ENCODE measurements around the gene LRTM1. TPM values are rescaled to one million over a fixed set of nuclear protein-coding genes. Genes with fewer than 3 reads are reported as not detected.

Gene LRTM1
- polyA plus RNA-seq, 1 experiment, result not detected

DNA sequence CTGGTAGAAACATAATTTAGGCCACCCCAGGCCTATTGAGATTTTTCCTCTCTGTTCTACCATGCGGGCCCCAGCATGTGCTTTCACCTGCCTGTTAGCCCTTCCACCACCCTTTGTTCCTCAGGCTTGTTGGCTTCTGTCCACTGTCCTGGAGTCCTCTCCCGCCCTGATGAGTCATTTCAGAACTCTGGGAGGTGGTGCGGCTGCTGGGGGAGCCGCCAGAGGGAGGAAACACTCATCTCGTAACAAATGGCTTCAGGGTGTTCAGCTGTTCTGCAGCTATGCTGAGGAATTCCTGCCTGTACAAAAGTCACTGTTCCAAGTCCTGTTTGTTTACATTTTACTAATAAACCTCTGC is 36.3 kb downstream of the LRTM1 start:
- CTCF ChIA-PET, result interaction anchor here (0.6 to 1.8 kb wide), 10 partner anchors 9 to 462 kb away, joined by 3 to 7 read pairs (median 4); no protein-coding TSS in a partner anchor
- no peaks in the 10 kb centered on the region for H3K27me3 ChIP-seq (ENCODE audit: control insufficient read depth, insufficient read depth, low read length)
- TF ChIP-seq CTCF (IDR thresholded peaks at IDR 0.05; ENCODE audit: insufficient read depth, low read depth, low read length), result peak; percentile 74
- H3K4me3 ChIP-seq (ENCODE audit: low read depth, low read length), result no peak overlapping the region
- peak; percentile 96 for DNase-seq (ENCODE audit: low read depth)
- POLR2A ChIA-PET, result interaction anchor here (0.6 to 1.3 kb wide), 4 partner anchors 97 to 572 kb away, joined by 3 read pairs; no protein-coding TSS in a partner anchor
- H3K36me3 ChIP-seq (ENCODE audit: control insufficient read depth, insufficient read depth, low read length), result no peaks in the 10 kb centered on the region

DNA sequence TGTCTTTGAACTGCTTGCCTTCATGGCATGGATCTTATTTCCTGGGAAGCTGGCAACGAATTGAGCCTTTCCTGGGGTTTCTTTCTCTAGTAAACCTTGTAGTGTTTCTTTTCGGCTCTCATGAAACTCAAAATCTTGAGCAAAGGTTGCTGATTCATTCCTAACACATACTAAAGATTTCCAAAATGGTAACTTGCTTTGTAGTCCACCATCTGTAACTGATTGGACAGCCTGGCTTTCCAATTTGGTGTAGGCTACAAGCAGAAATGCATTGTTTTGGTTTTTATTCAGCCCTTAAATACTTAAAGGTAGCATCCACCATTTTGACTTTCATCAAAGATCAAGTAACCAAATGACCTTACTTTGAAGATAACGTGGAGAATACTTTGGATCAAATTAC is 38.1 kb downstream of the LRTM1 start:
- no peak for DNase-seq (ENCODE audit: low read depth)
- ChIA-PET POLR2A (no interaction called here), CTCF (interaction anchor here (0.6 to 1.6 kb wide), 2 partner anchors 10 to 19 kb away, joined by 3 read pairs; no protein-coding TSS in a partner anchor)
- no peak for TF ChIP-seq CTCF (IDR thresholded peaks at IDR 0.05; ENCODE audit: insufficient read depth, low read depth, low read length)
- Histone ChIP-seq H3K36me3 (ENCODE audit: control insufficient read depth, insufficient read depth, low read length) (no peaks in the 10 kb centered on the region), H3K4me3 (ENCODE audit: low read depth, low read length) (no peak overlapping the region), H3K27me3 (ENCODE audit: control insufficient read depth, insufficient read depth, low read length) (no peaks in the 10 kb centered on the region)

GRCh38 chr3:54888873-54889272 is 39.0 kb downstream of the LRTM1 start:
- POLR2A ChIA-PET, result no interaction called here
- Histone ChIP-seq H3K4me3 (ENCODE audit: low read depth, low read length) (no peak overlapping the region), H3K27me3 (ENCODE audit: control insufficient read depth, insufficient read depth, low read length) (no peaks in the 10 kb centered on the region), H3K36me3 (ENCODE audit: control insufficient read depth, insufficient read depth, low read length) (no peaks in the 10 kb centered on the region)
- no peak for TF ChIP-seq CTCF (IDR thresholded peaks at IDR 0.05; ENCODE audit: insufficient read depth, low read depth, low read length)
- no peak for DNase-seq (ENCODE audit: low read depth)
- CTCF ChIA-PET, result interaction anchor here (1.6 kb wide), 1 partner anchor 9 kb away, joined by 3 read pairs; no protein-coding TSS in a partner anchor

- Histone ChIP-seq H3K4me3 (ENCODE audit: low read depth, low read length) (no peak overlapping the region), H3K27me3 (ENCODE audit: control insufficient read depth, insufficient read depth, low read length) (no peaks in the 10 kb centered on the region), H3K36me3 (ENCODE audit: control insufficient read depth, insufficient read depth, low read length) (no peaks in the 10 kb centered on the region)
- ChIA-PET POLR2A (no interaction called here), CTCF (no interaction called here)
- no peak for TF ChIP-seq CTCF (IDR thresholded peaks at IDR 0.05; ENCODE audit: insufficient read depth, low read depth, low read length)
- DNase-seq (ENCODE audit: low read depth), result no peak
Measured at GRCh38 chr3:54888162-54888561, 39.7 kb downstream of the LRTM1 start.

DNA sequence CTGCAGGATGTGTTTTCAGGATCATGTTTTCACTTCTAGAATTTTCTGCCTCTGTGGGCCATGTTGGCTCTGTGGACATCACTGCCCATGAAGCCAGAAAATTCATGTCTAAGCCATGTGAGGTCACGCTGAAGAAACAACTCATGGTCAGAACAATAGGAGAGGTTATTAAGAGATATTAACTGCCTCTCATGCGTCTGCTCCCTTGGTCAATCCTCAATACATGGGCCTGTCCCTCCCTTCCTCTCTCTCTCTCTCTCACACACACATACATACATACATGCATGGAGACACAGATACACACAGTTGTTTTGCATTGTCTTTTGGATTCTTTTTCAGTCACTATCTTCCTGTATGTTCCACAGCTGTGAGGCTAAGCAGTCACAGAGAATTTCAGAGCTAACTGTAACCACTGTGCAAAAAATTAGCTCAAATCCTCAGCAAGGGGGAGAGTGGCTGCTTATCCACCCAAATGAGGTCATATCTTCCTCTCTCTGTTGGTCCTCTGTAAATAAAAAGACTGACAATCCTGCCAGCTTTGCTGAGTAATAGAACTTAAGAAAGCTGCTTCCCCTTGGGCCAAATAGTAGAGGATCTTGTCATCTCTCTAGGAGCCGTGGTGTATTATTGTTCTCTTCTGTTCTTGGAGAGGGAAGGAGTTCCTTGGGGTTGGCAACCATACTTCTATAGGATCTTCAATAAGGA is 45.6 kb downstream of the LRTM1 start:
- Histone ChIP-seq H3K27me3 (ENCODE audit: control insufficient read depth, insufficient read depth, low read length) (no peaks in the 10 kb centered on the region), H3K36me3 (ENCODE audit: control insufficient read depth, insufficient read depth, low read length) (no peaks in the 10 kb centered on the region), H3K4me3 (ENCODE audit: low read depth, low read length) (no peak overlapping the region)
- ChIA-PET CTCF (interaction anchor here (1.2 to 2.3 kb wide), 4 partner anchors 9 to 840 kb away, joined by 3 to 7 read pairs (median 4); no protein-coding TSS in a partner anchor), POLR2A (interaction anchor here (0.5 to 0.7 kb wide), 3 partner anchors 8 to 586 kb away, joined by 3 to 6 read pairs (median 3); no protein-coding TSS in a partner anchor)
- DNase-seq (ENCODE audit: low read depth), result peak; percentile 95
- no peak for TF ChIP-seq CTCF (IDR thresholded peaks at IDR 0.05; ENCODE audit: insufficient read depth, low read depth, low read length)
